Glomerular endothelial cell (primary cell): ENCODE data around the gene TECTB. TPM values are rescaled to one million over a fixed set of nuclear protein-coding genes. Genes with fewer than 3 reads are reported as not detected.

ENCODE experiments used
- DNase-seq: peaks from one replicate; pipeline ENCODE4 v3.0.0-alpha.2; 2011; ENCODE audit warnings: low read depth, low spot score; ENCODE audit errors: extremely low read depth
- total RNA-seq: library from RNA; depleted of rRNA; stranded (reverse); fragments of >200 nt; gene quantifications from 2 replicates; pipeline ENCODE4 v1.2.3, GENCODE V29; 2015

The TECTB gene
- total RNA-seq, 1 donor from 2014 or later = not detected

- DNase-seq = no peak
Observed at GRCh38 chr10:112304267-112304859, 21.2 kb downstream of the TECTB start.

GRCh38 chr10:112307358-112308124 lies 24.3 kb downstream of the TECTB start:
- DNase-seq = no peak

GRCh38 chr10:112308125-112308502 lies 24.9 kb downstream of the TECTB start:
- no peak for DNase-seq

- DNase-seq = no peak
Observed at GRCh38 chr10:112311481-112311880, 28.3 kb downstream of the TECTB start.

- DNase-seq = no peak
Observed at GRCh38 chr10:112313234-112313633, 30.0 kb downstream of the TECTB start.

- DNase-seq = peak; percentile 16
Observed at GRCh38 chr10:112313911-112314310, 30.7 kb downstream of the TECTB start.

- peak; percentile 34 for DNase-seq
Observed at GRCh38 chr10:112314822-112315474, 31.7 kb downstream of the TECTB start.

- no peak for DNase-seq
Observed at GRCh38 chr10:112327678-112328077, 44.5 kb downstream of the TECTB start.

- DNase-seq = no peak
Observed at GRCh38 chr10:112330162-112330561, 47.0 kb downstream of the TECTB start.

GRCh38 chr10:112330607-112331160 lies 47.5 kb downstream of the TECTB start:
- no peak for DNase-seq

GRCh38 chr10:112332022-112332421 lies 48.8 kb downstream of the TECTB start:
- no peak for DNase-seq

- no peak for DNase-seq
Observed at GRCh38 chr10:112332509-112333228, 49.5 kb downstream of the TECTB start.

- no peak for DNase-seq
Observed at GRCh38 chr10:112333452-112333851, 50.3 kb downstream of the TECTB start.

GRCh38 chr10:112335111-112335867 lies 52.1 kb downstream of the TECTB start:
- no peak for DNase-seq

GRCh38 chr10:112335868-112336265 lies 52.7 kb downstream of the TECTB start:
- DNase-seq = no peak

- no peak for DNase-seq
Observed at GRCh38 chr10:112336556-112337201, 53.5 kb downstream of the TECTB start.

- no peak for DNase-seq
Observed at GRCh38 chr10:112338957-112339356, 55.8 kb downstream of the TECTB start.

GRCh38 chr10:112340601-112341000 lies 57.4 kb downstream of the TECTB start:
- no peak for DNase-seq

GRCh38 chr10:112343056-112343806 lies 60.0 kb downstream of the TECTB start:
- DNase-seq = no peak
